HepG2 (cell line): Measurements from ENCODE around the gene NTN3. TPM values are rescaled to one million over a fixed set of nuclear protein-coding genes. Genes with fewer than 3 reads are reported as not detected.

Source experiments
- ARNT2 ChIP-seq: sonication (generic); formaldehyde crosslinking; IDR thresholded peaks from 2 replicates; pipeline ENCODE4 v1.8.0; 2022; ENCODE audit warnings: mild to moderate bottlenecking, low read depth, missing genetic modification reagents, moderate library complexity
- CBFB ChIP-seq: sonication (generic); formaldehyde crosslinking; IDR thresholded peaks from 2 replicates; pipeline ENCODE4 v1.4.0; 2020; ENCODE audit warnings: missing genetic modification reagents
- CCDC6 ChIP-seq: sonication (generic); formaldehyde crosslinking; IDR thresholded peaks from 2 replicates; pipeline ENCODE4 v1.8.1; 2022; ENCODE audit warnings: mild to moderate bottlenecking, missing genetic modification reagents, moderate library complexity
- DMAP1 ChIP-seq: IDR thresholded peaks from 2 replicates; pipeline ENCODE4 v1.6.1; 2016
- FOXM1 ChIP-seq: sonication (generic); formaldehyde crosslinking; IDR thresholded peaks from 2 replicates; pipeline ENCODE4 v1.5.0; 2020; ENCODE audit warnings: missing genetic modification reagents
- GATAD1 ChIP-seq: IDR thresholded peaks from 2 replicates; pipeline ENCODE4 v1.6.1; 2016; ENCODE audit warnings: missing genetic modification reagents, missing compliant biosample characterization
- HCFC1 ChIP-seq: fragments of 150-350 bp; IDR thresholded peaks from 2 replicates; pipeline ENCODE4 v1.6.1; 2014; ENCODE audit warnings: low read depth, low read length
- JUNB ChIP-seq: sonication (generic); formaldehyde crosslinking; IDR thresholded peaks from 2 replicates; pipeline ENCODE4 v1.8.0; 2022; ENCODE audit warnings: missing genetic modification reagents, mild to moderate bottlenecking, borderline replicate concordance
- KAT8 ChIP-seq: IDR thresholded peaks from 2 replicates; pipeline ENCODE4 v1.6.1; 2016; ENCODE audit warnings: missing genetic modification reagents, missing compliant biosample characterization
- NR1H2 ChIP-seq: sonication (generic); formaldehyde crosslinking; IDR thresholded peaks from 2 replicates; pipeline ENCODE4 v1.8.1; 2022; ENCODE audit warnings: low read depth, missing genetic modification reagents, borderline replicate concordance
- ZFX ChIP-seq: sonication (generic); formaldehyde crosslinking; IDR thresholded peaks from 2 replicates; pipeline ENCODE4 v1.4.0; 2020; ENCODE audit warnings: mild to moderate bottlenecking, low read depth, missing genetic modification reagents, moderate library complexity
- ZNF329 ChIP-seq: sonication (generic); formaldehyde crosslinking; IDR thresholded peaks from 2 replicates; pipeline ENCODE4 v1.9.0; 2021; ENCODE audit warnings: low read depth, mild to moderate bottlenecking, missing genetic modification reagents
- ZNF33B ChIP-seq: sonication (generic); formaldehyde crosslinking; IDR thresholded peaks from 2 replicates; pipeline ENCODE4 v1.5.1; 2020; ENCODE audit warnings: mild to moderate bottlenecking, missing genetic modification reagents
- ZNF549 ChIP-seq: sonication (generic); formaldehyde crosslinking; IDR thresholded peaks from 2 replicates; pipeline ENCODE4 v1.5.0; 2020; ENCODE audit warnings: missing genetic modification reagents
- ZNF564 ChIP-seq: sonication (generic); formaldehyde crosslinking; IDR thresholded peaks from 2 replicates; pipeline ENCODE4 v1.8.1; 2023; ENCODE audit warnings: mild to moderate bottlenecking, missing genetic modification reagents
- ZNF790 ChIP-seq: sonication (generic); formaldehyde crosslinking; IDR thresholded peaks from 2 replicates; pipeline ENCODE4 v1.8.0; 2022; ENCODE audit warnings: missing genetic modification reagents, mild to moderate bottlenecking, borderline replicate concordance
- polyA plus RNA-seq, 8 experiments: library from polyadenylated mRNA; depleted of rRNA in 3 of 8; stranded (reverse) in 7 of 8; unstranded in 1 of 8; fragments of >200 nt; fragmentation: Illumina TruSeq in 4 of 8; extraction: Trizol in 4 of 8; gene quantifications; 2 replicates each; pipeline versions ENCODE4 v1.2.1 to v1.2.3, GENCODE V29; 2011 to 2016; ENCODE audit warnings: low read depth in 4 of 8, missing spikeins in 1 of 8, mixed read lengths in 1 of 8; ENCODE audit not compliant: insufficient read depth in 1 of 8
- total RNA-seq, 5 experiments: library from RNA; depleted of rRNA; stranded (reverse); fragments of >200 nt; fragmentation: Illumina TruSeq; extraction: Trizol; gene quantifications; 2 replicates each; pipeline ENCODE4 v1.2.3, GENCODE V29; 2016; ENCODE audit warnings: low read depth in 1 of 5
- TF ChIP-seq, protein P1 (sequence below): sonication (generic); formaldehyde crosslinking; IDR thresholded peaks from 2 replicates; pipeline ENCODE4 v1.4.0; 2020; ENCODE audit warnings: missing genetic modification reagents
- TF ChIP-seq, protein P2 (sequence below): sonication (generic); formaldehyde crosslinking; IDR thresholded peaks from 2 replicates; pipeline ENCODE4 v1.4.0; 2020; ENCODE audit warnings: mild to moderate bottlenecking, low read depth, missing genetic modification reagents
- TF ChIP-seq, protein P3 (sequence below): sonication (generic); formaldehyde crosslinking; IDR thresholded peaks from 2 replicates; pipeline ENCODE4 v1.5.1; 2020; ENCODE audit warnings: missing genetic modification reagents, mild to moderate bottlenecking, borderline replicate concordance
- TF ChIP-seq, protein P4 (sequence below): sonication (generic); formaldehyde crosslinking; IDR thresholded peaks from 2 replicates; pipeline ENCODE4 v1.4.0; 2020; ENCODE audit warnings: low read depth, missing genetic modification reagents
- TF ChIP-seq, protein P5 (sequence below): sonication (generic); formaldehyde crosslinking; IDR thresholded peaks from 2 replicates; pipeline ENCODE4 v1.5.0; 2020; ENCODE audit warnings: mild to moderate bottlenecking, missing genetic modification reagents, moderate library complexity

NTN3 gene
- total and polyA plus RNA-seq, 2 of the 13 experiments (the other 11 are each of a cell fraction or from before 2014, with no cell fraction given): 0.09 to 0.20 TPM

DNA sequence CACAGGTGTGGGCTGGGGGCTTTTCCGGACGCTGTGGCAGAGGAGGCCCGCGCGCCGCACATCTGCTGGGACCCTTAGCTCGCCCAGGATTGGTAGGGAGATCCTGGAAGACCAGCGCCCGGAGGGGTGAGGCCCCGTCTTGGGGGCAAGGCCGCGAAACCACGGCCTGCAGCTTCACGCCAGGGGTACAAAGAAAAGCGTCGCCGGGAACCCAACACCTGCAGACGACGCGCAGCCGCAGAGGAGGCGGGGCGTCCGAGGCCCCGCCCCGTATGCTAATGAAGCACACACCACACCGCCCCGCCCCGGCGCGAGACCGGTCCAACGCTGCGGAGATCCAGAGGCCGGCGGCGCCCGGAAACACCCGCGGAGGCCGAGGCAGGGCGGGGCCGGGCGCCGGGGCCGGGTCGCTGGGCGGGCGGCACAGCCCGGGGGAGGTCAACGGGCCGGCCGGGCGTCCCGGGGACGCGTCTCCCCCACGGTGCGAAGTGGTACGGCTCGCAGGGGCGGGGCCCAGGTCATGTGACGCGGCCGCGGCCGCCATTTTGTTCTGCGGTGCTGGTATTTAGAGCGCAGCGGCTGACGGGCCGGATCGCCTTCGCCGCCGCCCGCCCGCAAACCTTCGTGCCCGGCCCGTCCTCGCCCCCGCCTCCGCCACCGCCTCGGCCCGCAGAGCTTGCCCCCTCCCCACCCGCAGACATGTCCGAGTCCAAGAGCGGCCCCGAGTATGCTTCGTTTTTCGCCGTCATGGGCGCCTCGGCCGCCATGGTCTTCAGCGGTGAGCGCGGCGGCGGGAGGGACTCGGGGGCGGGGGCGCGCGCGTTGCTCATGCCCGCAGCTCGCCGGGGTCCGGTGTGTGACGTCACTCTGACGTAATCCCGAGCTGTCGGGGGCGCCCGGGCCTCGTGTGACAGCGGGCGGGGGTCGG lies 42.6 kb downstream of the NTN3 start, which contains the start of gene ATP6V0C (continued):
- TF ChIP-seq, protein P1, sequence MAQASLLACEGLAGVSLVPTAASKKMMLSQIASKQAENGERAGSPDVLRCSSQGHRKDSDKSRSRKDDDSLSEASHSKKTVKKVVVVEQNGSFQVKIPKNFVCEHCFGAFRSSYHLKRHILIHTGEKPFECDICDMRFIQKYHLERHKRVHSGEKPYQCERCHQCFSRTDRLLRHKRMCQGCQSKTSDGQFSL: no peak
- TF ChIP-seq JUNB (CRISPR knock-in tag) (no peak), DMAP1 (peak; percentile 47), ZNF329 (CRISPR knock-in tag) (no peak), KAT8 (CRISPR knock-in tag) (peak; percentile 73), ZNF33B (no peak), ZNF790 (CRISPR knock-in tag) (peak; percentile 39; the same call in 1 of the 2 replicates), ARNT2 (CRISPR knock-in tag) (peak; percentile 69), GATAD1 (CRISPR knock-in tag) (peak; percentile 83), CCDC6 (CRISPR knock-in tag) (peak; percentile 79), ZNF564 (CRISPR knock-in tag) (peak; percentile 74; the same call in 1 of the 2 replicates), ZFX (CRISPR knock-in tag) (peak; percentile 78), FOXM1 (CRISPR knock-in tag) (no peak), HCFC1 (peak; percentile 44; the same call in 1 of the 2 replicates), NR1H2 (CRISPR knock-in tag) (no peak), CBFB (peak; percentile 54; the same call in 1 of the 2 replicates), ZNF549 (CRISPR knock-in tag) (no peak)
- TF ChIP-seq, protein P2, sequence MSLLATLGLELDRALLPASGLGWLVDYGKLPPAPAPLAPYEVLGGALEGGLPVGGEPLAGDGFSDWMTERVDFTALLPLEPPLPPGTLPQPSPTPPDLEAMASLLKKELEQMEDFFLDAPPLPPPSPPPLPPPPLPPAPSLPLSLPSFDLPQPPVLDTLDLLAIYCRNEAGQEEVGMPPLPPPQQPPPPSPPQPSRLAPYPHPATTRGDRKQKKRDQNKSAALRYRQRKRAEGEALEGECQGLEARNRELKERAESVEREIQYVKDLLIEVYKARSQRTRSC: 0 out of 2 replicates have a peak, but pooled peaks have one; percentile 12
- TF ChIP-seq, protein P3, sequence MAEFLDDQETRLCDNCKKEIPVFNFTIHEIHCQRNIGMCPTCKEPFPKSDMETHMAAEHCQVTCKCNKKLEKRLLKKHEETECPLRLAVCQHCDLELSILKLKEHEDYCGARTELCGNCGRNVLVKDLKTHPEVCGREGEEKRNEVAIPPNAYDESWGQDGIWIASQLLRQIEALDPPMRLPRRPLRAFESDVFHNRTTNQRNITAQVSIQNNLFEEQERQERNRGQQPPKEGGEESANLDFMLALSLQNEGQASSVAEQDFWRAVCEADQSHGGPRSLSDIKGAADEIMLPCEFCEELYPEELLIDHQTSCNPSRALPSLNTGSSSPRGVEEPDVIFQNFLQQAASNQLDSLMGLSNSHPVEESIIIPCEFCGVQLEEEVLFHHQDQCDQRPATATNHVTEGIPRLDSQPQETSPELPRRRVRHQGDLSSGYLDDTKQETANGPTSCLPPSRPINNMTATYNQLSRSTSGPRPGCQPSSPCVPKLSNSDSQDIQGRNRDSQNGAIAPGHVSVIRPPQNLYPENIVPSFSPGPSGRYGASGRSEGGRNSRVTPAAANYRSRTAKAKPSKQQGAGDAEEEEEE: no peak; the same call in 1 of the 2 replicates
- TF ChIP-seq, protein P4, sequence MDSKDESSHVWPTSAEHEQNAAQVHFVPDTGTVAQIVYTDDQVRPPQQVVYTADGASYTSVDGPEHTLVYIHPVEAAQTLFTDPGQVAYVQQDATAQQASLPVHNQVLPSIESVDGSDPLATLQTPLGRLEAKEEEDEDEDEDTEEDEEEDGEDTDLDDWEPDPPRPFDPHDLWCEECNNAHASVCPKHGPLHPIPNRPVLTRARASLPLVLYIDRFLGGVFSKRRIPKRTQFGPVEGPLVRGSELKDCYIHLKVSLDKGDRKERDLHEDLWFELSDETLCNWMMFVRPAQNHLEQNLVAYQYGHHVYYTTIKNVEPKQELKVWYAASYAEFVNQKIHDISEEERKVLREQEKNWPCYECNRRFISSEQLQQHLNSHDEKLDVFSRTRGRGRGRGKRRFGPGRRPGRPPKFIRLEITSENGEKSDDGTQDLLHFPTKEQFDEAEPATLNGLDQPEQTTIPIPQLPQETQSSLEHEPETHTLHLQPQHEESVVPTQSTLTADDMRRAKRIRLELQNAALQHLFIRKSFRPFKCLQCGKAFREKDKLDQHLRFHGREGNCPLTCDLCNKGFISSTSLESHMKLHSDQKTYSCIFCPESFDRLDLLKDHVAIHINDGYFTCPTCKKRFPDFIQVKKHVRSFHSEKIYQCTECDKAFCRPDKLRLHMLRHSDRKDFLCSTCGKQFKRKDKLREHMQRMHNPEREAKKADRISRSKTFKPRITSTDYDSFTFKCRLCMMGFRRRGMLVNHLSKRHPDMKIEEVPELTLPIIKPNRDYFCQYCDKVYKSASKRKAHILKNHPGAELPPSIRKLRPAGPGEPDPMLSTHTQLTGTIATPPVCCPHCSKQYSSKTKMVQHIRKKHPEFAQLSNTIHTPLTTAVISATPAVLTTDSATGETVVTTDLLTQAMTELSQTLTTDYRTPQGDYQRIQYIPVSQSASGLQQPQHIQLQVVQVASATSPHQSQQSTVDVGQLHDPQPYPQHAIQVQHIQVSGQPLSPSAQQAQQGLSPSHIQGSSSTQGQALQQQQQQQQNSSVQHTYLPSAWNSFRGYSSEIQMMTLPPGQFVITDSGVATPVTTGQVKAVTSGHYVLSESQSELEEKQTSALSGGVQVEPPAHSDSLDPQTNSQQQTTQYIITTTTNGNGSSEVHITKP (CRISPR knock-in tag): peak; percentile 98
- TF ChIP-seq, protein P5, sequence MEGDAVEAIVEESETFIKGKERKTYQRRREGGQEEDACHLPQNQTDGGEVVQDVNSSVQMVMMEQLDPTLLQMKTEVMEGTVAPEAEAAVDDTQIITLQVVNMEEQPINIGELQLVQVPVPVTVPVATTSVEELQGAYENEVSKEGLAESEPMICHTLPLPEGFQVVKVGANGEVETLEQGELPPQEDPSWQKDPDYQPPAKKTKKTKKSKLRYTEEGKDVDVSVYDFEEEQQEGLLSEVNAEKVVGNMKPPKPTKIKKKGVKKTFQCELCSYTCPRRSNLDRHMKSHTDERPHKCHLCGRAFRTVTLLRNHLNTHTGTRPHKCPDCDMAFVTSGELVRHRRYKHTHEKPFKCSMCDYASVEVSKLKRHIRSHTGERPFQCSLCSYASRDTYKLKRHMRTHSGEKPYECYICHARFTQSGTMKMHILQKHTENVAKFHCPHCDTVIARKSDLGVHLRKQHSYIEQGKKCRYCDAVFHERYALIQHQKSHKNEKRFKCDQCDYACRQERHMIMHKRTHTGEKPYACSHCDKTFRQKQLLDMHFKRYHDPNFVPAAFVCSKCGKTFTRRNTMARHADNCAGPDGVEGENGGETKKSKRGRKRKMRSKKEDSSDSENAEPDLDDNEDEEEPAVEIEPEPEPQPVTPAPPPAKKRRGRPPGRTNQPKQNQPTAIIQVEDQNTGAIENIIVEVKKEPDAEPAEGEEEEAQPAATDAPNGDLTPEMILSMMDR: no peak
